OCI-LY7 (cell line): Measurements from ENCODE around the gene SYNRG.

Source experiments
- EZH2phosphoT487 ChIP-seq: fragments of 200-600 bp; sonication (generic); IDR thresholded peaks from 2 replicates; pipeline ENCODE4 v1.6.1; 2018; ENCODE audit warnings: low read depth, borderline replicate concordance, mild to moderate bottlenecking, mixed run types, antibody characterized with exemption, low read length, moderate library complexity, mixed read lengths
- TF ChIP-seq, protein P1 (sequence below): fragments of 200-600 bp; sonication (generic); conservative IDR thresholded peaks from 2 replicates; pipeline ENCODE4 v1.5.1; 2014; ENCODE audit warnings: mild to moderate bottlenecking, antibody characterized with exemption, low read length, moderate library complexity, mixed read lengths

DNA sequence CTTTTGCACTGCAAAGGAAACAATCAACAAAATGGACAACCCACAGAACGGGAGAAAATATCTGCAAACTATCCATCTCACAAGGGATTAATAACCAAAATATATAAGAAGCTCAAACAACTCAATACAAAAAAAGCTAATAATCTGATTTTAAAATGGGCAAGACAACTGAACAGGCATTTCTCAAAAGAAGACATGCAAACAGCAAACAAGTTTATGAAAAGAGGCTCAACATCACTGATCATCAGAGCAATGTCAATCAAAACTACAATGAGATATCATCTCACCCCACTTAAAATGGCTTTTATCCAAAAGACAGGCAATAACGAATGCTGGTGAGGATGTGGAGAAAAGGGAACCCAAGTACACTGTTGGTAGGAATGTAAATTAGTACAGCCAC lies 34.8 kb downstream of the SYNRG start:
- TF ChIP-seq, protein P1, sequence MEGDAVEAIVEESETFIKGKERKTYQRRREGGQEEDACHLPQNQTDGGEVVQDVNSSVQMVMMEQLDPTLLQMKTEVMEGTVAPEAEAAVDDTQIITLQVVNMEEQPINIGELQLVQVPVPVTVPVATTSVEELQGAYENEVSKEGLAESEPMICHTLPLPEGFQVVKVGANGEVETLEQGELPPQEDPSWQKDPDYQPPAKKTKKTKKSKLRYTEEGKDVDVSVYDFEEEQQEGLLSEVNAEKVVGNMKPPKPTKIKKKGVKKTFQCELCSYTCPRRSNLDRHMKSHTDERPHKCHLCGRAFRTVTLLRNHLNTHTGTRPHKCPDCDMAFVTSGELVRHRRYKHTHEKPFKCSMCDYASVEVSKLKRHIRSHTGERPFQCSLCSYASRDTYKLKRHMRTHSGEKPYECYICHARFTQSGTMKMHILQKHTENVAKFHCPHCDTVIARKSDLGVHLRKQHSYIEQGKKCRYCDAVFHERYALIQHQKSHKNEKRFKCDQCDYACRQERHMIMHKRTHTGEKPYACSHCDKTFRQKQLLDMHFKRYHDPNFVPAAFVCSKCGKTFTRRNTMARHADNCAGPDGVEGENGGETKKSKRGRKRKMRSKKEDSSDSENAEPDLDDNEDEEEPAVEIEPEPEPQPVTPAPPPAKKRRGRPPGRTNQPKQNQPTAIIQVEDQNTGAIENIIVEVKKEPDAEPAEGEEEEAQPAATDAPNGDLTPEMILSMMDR, result no peak
- TF ChIP-seq EZH2phosphoT487, result no peak
